HG02588 (cell line): ENCODE results near the gene SLC4A2.
"Not testable (repeated sequence)": the region's sequence is repeated elsewhere in the genome, so short reads cannot be mapped to it uniquely, and the experiment has no call there.

Source experiments
- ATAC-seq: cut with Tn5 transposase; IDR thresholded peaks from one replicate; pipeline ENCODE4 v1.9.1; 2021; ENCODE audit warnings: mild to moderate bottlenecking, moderate library complexity; ENCODE audit not compliant: unreplicated experiment

Gene SLC4A2

DNA sequence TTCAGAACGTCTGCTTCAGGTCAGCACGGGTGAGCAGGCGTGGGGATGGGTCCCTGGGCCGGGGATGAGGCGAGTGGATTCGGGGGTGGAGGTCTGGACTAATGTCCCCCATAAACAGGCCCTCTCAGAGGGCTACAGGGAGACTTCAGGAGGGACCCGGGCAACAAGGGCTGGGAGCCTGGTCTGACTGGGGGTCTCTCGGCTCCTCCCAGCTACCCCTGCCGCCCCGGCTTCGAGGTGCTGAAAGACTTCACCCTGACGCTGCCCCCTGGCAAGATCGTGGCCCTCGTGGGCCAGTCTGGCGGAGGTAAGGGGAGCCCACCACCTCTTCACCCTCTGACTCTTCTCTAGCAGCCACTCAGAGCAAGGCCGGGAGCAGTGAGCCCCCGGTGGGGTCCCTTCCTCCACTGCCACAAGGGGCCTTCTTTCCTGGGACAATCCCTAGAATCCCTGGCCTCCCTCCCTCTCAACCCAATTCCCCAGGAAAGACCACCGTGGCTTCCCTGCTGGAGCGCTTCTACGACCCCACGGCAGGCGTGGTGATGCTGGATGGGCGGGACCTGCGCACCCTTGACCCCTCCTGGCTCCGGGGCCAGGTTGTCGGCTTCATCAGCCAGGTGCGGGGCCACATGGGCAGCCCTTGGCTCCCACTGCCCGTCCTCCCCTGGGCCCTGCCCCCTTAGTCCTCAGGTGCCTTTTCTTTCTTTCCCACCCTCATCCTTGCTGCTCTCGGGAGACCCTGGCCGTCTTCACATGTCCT, 18.6 kb upstream of the SLC4A2 start:
- no peak for ATAC-seq

DNA sequence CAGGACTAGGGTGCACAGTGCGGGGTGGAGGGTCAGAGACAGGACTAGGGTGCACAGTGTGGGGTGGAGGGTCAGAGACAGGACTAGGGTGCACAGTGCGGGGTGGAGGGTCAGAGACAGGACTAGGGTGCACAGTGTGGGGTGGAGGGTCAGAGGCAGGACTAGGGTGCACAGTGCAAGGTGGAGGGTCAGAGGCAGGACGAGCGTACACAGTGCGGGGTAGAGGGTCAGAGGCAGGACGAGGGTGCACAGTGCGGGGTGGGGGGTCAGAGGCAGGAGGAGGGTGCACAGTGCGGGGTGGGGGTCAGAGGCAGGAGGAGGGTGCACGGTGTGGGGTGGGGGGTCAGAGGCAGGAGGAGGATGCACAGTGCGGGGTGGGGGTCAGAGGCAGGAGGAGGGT, 15.9 kb upstream of the SLC4A2 start:
- ATAC-seq: not testable (repeated sequence)

DNA sequence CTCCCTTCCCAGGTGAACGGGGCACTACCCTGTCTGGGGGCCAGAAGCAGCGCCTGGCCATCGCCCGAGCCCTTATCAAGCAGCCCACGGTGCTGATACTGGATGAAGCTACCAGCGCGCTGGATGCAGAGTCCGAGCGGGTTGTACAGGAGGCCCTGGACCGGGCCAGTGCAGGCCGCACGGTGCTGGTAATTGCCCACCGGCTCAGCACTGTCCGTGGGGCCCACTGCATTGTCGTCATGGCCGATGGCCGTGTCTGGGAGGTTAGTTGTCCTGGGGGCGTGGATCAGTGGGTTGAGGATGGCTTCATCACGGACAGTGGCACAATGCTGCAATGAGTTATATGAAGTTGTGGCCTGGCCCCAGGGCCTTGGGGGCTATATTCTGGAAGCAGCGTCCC, 15.4 kb upstream of the SLC4A2 start:
- no peak for ATAC-seq

DNA sequence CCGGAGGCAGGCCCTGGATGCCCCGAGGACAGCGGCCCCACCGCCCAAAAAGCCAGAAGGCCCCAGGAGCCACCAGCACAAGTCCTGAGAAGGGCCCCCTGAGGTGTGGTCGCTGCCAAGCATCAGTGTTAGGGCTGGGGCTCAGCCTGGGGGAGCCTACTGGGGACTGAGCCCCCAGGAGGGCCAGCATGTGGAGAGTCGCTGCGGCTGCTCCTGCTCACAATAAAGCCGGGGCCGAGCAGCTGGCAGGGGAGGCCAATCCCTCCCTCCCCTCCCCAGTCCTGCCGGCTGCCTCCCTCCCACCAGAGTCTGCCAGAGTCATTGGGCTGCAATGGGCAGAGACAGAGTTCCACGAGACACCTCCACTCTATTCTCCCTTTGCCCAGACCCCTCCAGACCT, 14.1 kb upstream of the SLC4A2 start:
- ATAC-seq: no peak

DNA sequence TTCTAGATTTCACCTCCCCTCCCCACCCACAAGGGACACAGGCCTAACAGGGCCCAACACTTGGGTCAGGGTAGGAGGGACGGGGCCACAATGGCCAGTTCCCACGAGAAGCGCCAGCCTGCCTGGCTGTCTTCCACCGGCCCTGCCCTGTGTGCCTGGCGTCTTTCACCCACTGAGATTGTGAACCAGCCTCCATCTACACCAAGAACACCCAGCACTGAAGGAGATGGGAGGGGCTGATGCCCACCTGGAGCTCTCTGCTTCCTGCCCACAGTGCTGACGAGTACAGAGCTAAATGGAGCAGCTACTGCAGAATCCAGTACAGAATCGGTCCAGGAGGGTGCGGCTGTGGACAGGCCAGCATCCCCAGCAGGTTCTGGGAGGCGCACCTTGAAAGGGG, 13.4 kb upstream of the SLC4A2 start:
- ATAC-seq: no peak

DNA sequence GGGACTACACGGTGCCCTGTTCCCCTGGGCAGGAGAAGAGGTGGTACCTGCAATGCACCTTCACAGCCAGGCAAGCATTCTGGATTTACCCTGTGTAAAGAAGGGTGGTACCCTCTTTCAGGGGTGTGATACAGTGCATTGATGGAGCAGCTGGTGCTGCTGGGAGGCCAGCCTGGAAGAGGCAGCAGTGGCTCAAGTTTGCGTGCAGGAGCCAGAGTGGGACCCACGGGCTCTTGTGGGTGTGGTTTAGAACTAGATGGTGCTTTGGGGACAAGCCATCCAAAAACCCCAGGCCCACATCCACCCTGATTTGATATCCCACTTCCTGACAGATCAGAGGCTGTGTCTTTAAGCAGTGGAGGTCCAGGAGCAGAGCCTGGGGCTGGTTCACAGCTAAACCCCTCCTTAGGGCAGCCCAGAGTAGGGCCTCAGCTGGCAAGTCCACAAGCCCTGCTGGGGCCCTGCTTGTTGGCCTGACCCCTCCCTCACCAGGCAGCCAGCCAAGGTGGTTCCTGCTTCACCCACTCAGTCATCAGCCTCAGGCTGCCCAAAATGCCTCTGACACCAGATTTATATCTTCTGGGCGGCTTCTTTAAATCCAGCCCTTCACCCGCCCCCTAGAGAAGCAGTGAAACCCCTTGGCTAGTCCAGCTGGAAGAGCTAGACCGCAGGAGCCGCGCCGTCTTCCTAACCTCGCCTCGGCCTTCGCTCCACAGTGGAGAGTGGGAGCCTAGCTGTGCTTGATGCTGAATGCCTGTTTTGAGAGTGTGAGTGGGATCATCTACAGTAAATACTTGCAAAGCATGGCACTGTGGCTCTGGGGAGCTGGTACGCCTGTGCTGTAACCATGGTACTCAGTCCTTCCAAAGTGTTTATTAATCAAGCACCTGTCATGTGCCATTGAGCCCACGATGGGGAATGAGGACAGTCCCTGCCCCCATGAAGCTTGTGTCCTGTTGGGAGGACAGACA, 12.5 kb upstream of the SLC4A2 start:
- ATAC-seq: no peak

DNA sequence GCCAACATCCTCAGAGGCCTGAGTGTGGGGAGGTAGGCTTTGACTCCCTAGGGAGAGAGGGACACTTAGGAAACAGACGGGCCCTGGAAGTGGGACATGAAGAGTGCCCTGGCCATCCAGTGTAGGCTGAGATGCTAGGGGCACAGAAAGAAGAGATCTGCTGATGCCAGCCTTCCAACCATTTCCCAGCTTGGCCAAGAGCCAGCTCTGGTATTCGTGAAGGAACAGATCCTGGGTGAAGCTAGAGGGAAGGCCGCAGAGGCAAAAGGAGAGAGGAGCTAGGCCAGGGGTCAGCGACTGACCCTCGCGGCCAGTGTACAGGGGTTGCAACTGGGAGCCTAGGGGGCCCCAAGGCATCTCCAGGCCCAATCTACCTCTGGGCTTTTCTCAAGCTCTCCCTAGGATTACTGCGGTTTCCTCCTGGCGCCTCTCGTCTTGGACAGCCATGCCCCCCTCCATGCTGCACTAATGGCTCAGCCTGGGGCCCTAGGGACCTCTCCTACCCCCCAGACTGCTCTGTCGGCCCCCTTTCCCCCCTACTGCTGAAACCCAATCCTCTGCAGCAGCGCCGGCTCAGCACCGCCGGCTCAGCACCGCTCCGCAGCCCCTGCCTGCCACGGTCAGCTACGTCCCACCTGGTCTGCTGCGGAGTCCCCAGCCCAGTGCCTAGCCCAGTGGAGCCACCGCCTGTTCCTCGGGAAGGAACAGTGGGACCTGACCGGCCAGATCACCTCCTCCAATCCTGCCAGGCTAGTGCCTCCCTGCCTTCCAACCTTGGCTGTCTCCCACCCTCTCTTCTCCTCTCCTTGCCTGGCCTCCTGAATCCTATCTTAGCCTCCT, 11.2 kb upstream of the SLC4A2 start, which contains the start of gene ASIC3:
TSS of gene ASIC3 (plus strand) at position 556 of the 840 bp plus-strand sequence. CDS start 355 bp downstream, outside the sequence.
- ATAC-seq: no peak

DNA sequence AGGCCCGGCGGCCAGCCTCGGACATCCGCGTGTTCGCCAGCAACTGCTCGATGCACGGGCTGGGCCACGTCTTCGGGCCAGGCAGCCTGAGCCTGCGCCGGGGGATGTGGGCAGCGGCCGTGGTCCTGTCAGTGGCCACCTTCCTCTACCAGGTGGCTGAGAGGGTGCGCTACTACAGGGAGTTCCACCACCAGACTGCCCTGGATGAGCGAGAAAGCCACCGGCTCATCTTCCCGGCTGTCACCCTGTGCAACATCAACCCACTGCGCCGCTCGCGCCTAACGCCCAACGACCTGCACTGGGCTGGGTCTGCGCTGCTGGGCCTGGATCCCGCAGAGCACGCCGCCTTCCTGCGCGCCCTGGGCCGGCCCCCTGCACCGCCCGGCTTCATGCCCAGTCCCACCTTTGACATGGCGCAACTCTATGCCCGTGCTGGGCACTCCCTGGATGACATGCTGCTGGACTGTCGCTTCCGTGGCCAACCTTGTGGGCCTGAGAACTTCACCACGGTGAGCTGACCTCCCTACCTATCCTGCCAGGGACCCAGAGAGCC, 10.4 kb upstream of the SLC4A2 start:
- ATAC-seq: no peak

DNA sequence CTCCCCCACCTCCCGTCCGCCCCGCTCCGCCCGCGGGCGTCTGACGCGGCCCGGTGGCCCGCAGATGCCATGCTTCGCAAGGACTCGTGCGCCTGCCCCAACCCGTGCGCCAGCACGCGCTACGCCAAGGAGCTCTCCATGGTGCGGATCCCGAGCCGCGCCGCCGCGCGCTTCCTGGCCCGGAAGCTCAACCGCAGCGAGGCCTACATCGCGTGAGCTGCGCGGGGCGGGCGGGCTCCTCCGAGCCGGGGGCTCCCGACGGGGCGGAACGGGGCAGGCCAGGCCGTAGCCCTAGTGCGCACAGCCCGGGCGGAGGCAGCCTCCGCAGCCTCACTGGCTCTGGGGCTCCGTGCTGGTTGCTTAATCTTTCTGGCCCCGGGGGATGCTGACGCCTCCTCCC, 8.3 kb upstream of the SLC4A2 start:
- no peak for ATAC-seq

DNA sequence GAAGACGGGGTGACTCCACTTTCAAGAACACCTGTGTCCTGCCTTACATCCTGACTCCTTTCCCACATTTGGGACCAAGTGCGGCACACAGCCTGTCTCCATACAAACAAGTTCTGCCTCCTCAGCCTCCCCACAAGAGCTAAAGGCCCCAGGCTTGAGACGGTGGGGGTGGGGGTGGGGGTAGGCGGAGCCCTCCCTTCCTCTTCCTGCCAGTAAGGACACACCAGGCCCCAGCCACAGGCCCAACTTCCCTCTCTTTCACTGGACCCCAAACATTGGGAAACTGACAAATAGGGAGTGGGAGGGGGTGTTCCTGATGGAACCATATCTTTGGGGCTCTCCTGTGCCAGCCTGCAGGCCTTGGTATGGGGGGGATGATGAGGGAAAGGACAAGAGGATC, 6.3 kb upstream of the SLC4A2 start:
- ATAC-seq: no peak

DNA sequence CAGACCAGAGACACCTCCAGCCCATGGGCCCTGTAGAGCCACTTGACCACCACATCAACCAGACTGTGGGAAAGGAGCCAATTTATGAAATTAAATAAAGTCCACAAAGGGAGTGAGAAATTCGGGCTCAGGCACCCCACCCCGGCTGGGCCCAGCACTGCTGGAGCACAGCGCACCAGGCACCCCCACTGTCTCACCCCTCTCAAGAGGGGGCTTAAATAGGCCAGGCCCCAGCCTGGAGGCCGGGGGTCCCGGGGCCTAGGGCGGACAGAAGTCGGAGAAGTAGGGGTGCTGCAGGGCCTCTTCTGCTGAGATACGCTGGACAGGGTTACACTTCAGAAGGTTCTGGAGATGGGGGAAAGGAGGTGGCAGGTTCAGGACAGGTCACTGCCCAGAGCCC, 5.6 kb upstream of the SLC4A2 start:
- ATAC-seq: no peak

DNA sequence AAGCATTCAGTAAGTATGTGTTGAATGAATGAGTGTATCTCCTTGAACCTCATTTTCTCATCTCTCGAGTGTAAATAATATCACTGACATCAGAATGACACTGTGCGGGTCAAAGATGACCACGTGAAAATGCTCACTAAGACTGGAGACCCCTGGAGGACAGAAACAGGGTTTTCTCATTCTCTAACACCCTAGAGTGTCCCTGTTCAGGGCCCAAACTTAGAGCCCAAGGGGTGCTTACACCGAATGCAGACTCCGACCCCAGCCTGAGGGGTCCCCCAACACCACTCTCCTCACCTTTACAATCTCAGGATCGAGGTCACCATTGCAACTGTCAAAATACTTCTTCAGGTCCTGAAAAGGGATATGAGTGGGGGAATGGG, 3.1 kb upstream of the SLC4A2 start:
- no peak for ATAC-seq

DNA sequence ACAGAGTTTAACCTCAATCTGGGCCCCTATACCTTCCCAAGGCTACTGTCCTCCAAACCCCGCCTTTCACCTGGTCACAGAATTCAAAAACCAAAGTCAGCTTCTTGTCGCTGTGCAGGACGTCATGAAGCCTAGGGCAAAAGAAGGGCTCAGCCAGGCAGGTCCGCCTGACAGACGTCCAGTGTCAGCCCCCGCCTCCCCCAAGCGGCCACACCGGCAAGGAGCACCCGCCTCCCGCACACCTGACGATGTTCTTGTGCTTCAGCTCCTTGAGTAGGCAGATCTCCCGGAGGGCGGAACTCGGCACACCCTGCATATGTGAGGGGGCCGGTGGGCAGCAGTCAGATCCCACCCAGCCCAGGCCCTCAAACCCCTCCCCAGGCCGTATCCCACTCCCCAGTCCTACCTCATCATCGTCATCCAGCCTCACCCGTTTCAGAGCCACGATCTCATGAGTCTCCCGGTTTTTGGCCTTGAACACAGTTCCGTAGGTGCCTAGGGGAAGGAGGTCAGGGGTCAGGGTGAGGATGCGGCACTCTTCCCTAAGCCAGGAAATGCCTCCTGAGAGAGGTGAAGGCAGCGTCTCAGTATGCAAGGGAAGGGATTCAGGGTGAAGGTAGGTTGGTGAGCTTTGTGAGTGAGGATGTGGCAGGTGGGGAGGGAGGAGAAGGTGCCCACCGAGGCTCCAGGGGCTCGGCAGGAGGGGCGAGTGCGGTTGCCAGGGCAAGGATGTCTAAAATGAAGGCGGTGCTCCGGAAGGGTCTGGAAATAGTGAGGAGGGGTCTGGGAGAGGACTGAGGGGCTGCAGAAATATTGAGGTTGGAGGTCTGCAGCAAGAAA, 2.5 kb upstream of the SLC4A2 start:
- ATAC-seq: no peak

DNA sequence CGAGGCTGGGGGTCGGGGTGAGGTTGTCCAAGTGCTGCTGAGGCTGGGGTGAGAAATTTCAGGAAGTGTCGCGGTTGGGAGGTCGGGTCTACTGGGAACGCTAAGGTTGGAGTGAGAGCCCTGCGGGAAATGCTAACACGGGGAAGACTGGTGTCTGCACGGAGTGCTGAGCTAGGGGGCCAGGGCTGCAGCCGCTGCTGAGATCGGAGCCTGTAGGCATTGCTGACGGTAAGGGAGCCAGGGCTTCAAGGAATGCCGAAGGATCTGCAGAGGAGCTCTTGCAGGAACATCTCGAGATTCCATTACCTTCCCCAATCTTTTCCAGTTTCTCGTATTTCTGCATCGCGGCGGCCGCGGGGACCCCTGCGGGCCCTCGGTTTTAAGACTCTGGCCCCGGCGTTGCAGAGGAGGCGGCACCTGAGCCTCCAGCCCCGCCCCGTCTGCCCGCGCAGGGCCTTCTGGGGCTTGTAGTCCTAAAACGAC, 1.8 kb upstream of the SLC4A2 start, which contains the start of gene CDK5:
TSS of gene CDK5 (minus strand) at position 392 of the 483 bp plus-strand sequence. CDS start at position 343, 49 bp downstream.
- ATAC-seq: peak; percentile 8

DNA sequence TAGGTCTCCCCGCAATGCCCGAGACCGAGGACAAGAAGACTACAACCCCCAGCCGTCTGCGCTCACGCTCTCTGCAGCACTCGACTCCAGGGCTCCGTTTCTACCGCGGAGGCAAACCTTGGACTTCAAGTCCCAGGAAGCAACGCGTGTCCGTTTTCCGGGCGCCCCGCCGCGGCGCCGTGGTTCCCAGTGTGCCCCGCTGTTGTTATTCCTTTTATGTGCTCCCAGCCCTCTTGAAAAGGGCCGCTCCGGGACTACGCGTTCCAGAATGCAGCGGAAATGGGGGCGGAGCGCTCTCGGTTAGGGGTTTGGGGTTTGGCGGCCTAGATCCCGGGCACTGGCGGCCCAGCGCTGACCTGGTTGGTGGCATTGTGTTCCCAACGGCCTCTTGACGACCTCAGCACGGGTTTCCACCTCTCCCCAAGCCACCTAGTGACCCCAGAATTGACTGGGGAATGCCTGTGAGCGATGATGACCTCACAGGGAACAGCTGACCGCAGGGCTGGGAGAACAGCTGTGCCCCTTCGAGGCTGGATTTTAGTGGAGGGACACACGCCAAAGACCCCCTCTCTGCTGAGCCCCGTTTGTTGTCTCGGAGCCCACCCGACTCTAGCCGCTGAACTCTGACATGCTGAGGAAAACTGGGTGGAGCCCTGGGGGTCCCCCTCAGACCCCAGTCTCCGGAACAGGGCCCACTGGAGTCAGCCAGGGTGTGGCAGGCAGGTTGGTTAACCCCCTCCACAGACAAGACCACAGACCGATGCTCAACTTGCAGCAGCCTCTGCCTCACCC, 1.2 kb upstream of the SLC4A2 start:
- peak; percentile 85 for ATAC-seq

DNA sequence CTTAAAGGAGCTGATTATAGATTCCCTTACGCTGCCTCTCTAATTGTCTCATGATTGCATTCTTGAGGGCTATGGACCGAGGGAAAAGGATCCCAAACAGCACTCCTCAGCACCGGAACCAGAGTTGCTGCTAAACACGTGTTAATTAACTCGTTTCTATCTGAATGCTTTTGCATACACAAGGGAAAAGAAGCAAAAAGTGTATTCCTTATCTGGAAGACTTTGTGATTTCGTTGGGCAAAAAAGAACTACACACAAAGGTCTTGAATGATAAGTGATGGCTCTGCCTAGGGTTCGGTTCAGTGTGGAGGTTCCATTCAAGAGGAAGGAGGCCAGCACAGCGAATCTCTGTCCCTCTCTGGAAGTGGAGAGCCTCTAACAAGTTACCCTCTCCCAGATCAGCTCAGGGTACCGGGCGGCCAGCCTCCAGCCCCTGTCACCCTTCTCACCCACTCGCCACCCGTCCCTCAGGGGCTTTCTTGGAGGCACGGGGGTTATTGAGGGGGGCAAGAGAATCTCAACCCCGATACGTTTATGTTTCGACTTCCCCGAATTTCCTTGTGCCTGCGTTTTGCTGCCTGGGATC, 515 bp upstream of the SLC4A2 start:
- no peak for ATAC-seq

DNA sequence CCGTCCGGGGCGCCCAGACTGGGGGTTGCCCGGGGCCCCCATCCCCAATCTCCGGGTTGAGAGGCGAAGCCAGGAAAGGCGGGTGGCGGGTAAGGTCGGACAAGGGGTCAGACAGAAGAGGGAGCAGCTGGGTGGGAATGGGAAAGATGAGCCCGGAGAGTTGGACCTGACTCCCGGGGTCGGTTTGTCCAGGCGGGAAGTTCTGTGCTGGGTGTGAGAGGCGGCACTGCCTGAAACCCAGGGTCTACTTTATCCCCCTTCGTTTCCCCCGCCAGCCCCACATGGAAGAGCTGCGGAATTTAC, 675 bp downstream of the SLC4A2 start:
- no peak for ATAC-seq

DNA sequence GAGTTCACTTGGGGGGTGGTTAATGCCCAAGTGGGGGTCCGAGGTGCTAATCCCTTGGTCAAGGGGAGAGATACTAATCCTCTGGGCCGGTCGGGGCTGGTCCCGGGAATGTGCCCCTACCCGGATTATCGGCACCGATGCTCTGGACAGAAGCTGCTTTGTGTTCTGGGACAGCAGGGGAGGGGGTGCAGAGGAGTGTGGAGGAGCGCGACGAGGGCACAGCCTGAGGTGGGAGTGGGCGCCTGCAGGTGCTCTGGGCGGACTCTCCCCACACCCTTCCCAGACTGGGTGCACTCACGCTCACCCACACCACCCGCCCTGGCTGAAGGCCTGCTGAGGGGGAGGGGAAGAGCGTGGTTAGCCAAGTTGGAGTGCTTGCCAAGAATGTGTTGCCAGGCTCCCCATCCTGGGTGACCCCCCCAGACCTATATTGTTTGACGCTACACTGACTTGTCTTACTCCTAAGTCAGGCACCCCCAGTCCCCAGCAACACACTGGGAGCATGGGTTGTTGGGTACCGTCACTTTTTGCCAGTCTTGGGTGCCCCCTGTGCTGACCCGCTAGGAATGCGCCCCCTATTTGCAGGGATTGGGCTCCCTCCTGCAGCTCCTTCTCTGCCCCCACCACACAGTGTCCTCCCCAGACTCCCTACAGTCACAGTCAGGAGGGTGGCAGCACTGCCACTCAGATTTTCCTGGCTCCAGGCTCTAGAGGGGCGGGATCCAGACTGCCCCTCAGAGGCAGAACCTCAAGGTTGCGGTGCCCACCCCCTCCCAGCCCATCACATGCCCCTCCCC, 1.2 kb downstream of the SLC4A2 start:
- ATAC-seq: no peak
